HepG2 (cell line): Measurements from ENCODE around the gene KCNRG. TPM values are rescaled to one million over a fixed set of nuclear protein-coding genes. Genes with fewer than 3 reads are reported as not detected.

Experiments used
- ATAC-seq: fragments of 200-7000 bp; cut with Tn5 transposase; 3 replicates; pipeline ENCODE4 v1.9.1; 2020; ENCODE audit warnings: mild to moderate bottlenecking, moderate library complexity
- BruUV-seq: library from RNA; stranded (reverse); fragments of 400-500 nt; replicated peaks from 2 replicates; lab custom pipeline; 2021; lab: Mats Ljungman, UMichigan
- CTCF ChIA-PET: fragments of 300-600 bp; formaldehyde crosslinking; extraction: SDS; loops from one replicate; lab custom pipeline; 2021; ENCODE audit warnings: low total read pairs, inconsistent platforms, low intra/inter-chr PET ratio; lab: Yijun Ruan, JAX
- POLR2A ChIA-PET: fragments of 350-600 bp; sonication (Branson Sonifier 250); formaldehyde crosslinking; loops from one replicate; lab custom pipeline; 2020; ENCODE audit warnings: antibody characterized with exemption, inconsistent platforms; lab: Yijun Ruan, JAX
- DNase-seq: peaks from one replicate; pipeline ENCODE4 v3.0.0-alpha.2; 2015; ENCODE audit warnings: low spot score
- FAIRE-seq: peaks from 3 replicates; lab custom pipeline; 2011; peaks lifted over from hg19 to GRCh38; lab: Jason Lieb, UNC
- H2AFZ ChIP-seq: one replicate; pipeline ENCODE4 v1.6.1; 2011; ENCODE audit warnings: low read length, inconsistent platforms
- H3K27ac ChIP-seq: fragments of 300-600 bp; 3 replicates; pipeline ENCODE4 v1.8.0; 2011; ENCODE audit warnings: mixed run types, mild to moderate bottlenecking, mixed read lengths, low read length, inconsistent platforms; ENCODE audit not compliant: insufficient read depth; ENCODE audit errors: extremely low read length
- H3K27me3 ChIP-seq, 2 experiments: fragments of 200-600 bp in 1 of 2; 2 replicates in 1 of 2; 3 replicates in 1 of 2; pipeline versions ENCODE4 v1.6.0 to v1.8.0; 2011; ENCODE audit warnings: low read length in 2 of 2, mild to moderate bottlenecking in 2 of 2, moderate library complexity in 2 of 2, inconsistent platforms in 1 of 2; ENCODE audit not compliant: insufficient read depth in 2 of 2, control insufficient read depth in 1 of 2
- H3K36me3 ChIP-seq, 2 experiments: fragments of 200-600 bp in 1 of 2; replicated peaks in 1 of 2; 2 replicates in 1 of 2; 3 replicates in 1 of 2; pipeline versions ENCODE4 v1.5.1 to v1.8.0; 2011; ENCODE audit warnings: low read length in 2 of 2, inconsistent platforms in 1 of 2; ENCODE audit not compliant: insufficient read depth in 2 of 2, control insufficient read depth in 1 of 2
- H3K4me1 ChIP-seq: 2 replicates; pipeline ENCODE4 v1.5.1; 2012; ENCODE audit warnings: low read length, inconsistent platforms; ENCODE audit not compliant: insufficient read depth
- H3K4me2 ChIP-seq: 2 replicates; pipeline ENCODE4 v1.6.0; 2011; ENCODE audit warnings: low read depth, low read length, inconsistent platforms
- H3K4me3 ChIP-seq, 3 experiments: fragments of 200-600 bp in 1 of 3; sonication (generic), shearing (Covaris generic) in 1 of 3; replicated peaks in 1 of 3; 2 replicates each; pipeline ENCODE4 v1.5.1; 2011 to 2016; ENCODE audit warnings: low read length in 3 of 3, inconsistent platforms in 2 of 3, low read depth in 2 of 3, mild to moderate bottlenecking in 2 of 3, control low read depth in 1 of 3, mixed read lengths in 1 of 3; ENCODE audit not compliant: insufficient read depth in 1 of 3
- H3K79me2 ChIP-seq: one replicate; pipeline ENCODE4 v1.6.1; 2011; ENCODE audit warnings: low read length, inconsistent platforms; ENCODE audit not compliant: insufficient read depth
- H3K9ac ChIP-seq: 2 replicates; pipeline ENCODE4 v1.6.0; 2011; ENCODE audit warnings: mild to moderate bottlenecking, low read depth, low read length, inconsistent platforms; ENCODE audit not compliant: insufficient read depth
- H3K9me3 ChIP-seq: 2 replicates; pipeline ENCODE4 v1.5.1; 2012; ENCODE audit warnings: mild to moderate bottlenecking, low read length
- H4K20me1 ChIP-seq: 2 replicates; pipeline ENCODE4 v1.6.0; 2011; ENCODE audit warnings: inconsistent platforms, mild to moderate bottlenecking, low read length, moderate library complexity; ENCODE audit not compliant: insufficient read depth
- CENPBD1 ChIP-seq: sonication (generic); formaldehyde crosslinking; IDR thresholded peaks from 2 replicates; pipeline ENCODE4 v1.8.0; 2022; ENCODE audit warnings: missing genetic modification reagents, low read depth, mild to moderate bottlenecking, borderline replicate concordance
- DDIT3 ChIP-seq: sonication (generic); formaldehyde crosslinking; IDR thresholded peaks from 2 replicates; pipeline ENCODE4 v1.4.0; 2020; ENCODE audit warnings: mild to moderate bottlenecking, missing genetic modification reagents
- HNRNPK ChIP-seq: fragments of 200-400 bp; formaldehyde crosslinking; IDR thresholded peaks from 2 replicates; pipeline ENCODE4 v1.6.1; 2018; ENCODE audit warnings: low read length, low read depth, moderate library complexity, mild to moderate bottlenecking; ENCODE audit not compliant: poor library complexity, severe bottlenecking
- NR3C1 ChIP-seq: sonication (generic); formaldehyde crosslinking; IDR thresholded peaks from 2 replicates; pipeline ENCODE4 v1.4.0; 2020; ENCODE audit warnings: missing genetic modification reagents
- PBX2 ChIP-seq: IDR thresholded peaks from 2 replicates; pipeline ENCODE4 v1.6.1; 2016; ENCODE audit warnings: control low read depth
- SAP130 ChIP-seq: IDR thresholded peaks from 2 replicates; pipeline ENCODE4 v1.6.1; 2016; ENCODE audit warnings: low read depth
- SETDB1 ChIP-seq: sonication (generic); formaldehyde crosslinking; IDR thresholded peaks from 2 replicates; pipeline ENCODE4 v1.5.1; 2020; ENCODE audit warnings: missing genetic modification reagents, mild to moderate bottlenecking, borderline replicate concordance
- ZBTB10 ChIP-seq: sonication (generic); formaldehyde crosslinking; IDR thresholded peaks from 2 replicates; pipeline ENCODE4 v1.4.0; 2020; ENCODE audit warnings: missing genetic modification reagents, borderline replicate concordance
- ZKSCAN8 ChIP-seq: IDR thresholded peaks from 2 replicates; pipeline ENCODE4 v1.6.1; 2016; ENCODE audit warnings: borderline replicate concordance, missing genetic modification reagents, missing compliant biosample characterization
- ZNF12 ChIP-seq: sonication (generic); formaldehyde crosslinking; IDR thresholded peaks from 2 replicates; pipeline ENCODE4 v1.5.0; 2020; ENCODE audit warnings: missing genetic modification reagents
- ZNF276 ChIP-seq: sonication (generic); formaldehyde crosslinking; IDR thresholded peaks from 2 replicates; pipeline ENCODE4 v1.4.0; 2020; ENCODE audit warnings: mild to moderate bottlenecking, low read depth, missing genetic modification reagents
- ZNF850 ChIP-seq: sonication (generic); formaldehyde crosslinking; conservative IDR thresholded peaks from 2 replicates; pipeline ENCODE4 v1.9.0; 2021; ENCODE audit warnings: mild to moderate bottlenecking, missing genetic modification reagents
- ZZZ3 ChIP-seq: sonication (generic); formaldehyde crosslinking; IDR thresholded peaks from 2 replicates; pipeline ENCODE4 v1.4.0; 2020; ENCODE audit warnings: missing genetic modification reagents, mild to moderate bottlenecking, borderline replicate concordance
- WGBS: methylation state at CpG from one replicate; pipeline ENCODE4 v1.1.6; 2017; ENCODE audit warnings: low lambda C conversion rate; 5-methylcytosine and 5-hydroxymethylcytosine counted together
- in situ Hi-C: cut with HindIII; loops from 2 replicates; pipeline ENCODE4 v1.10.0; 2017; ENCODE audit warnings: low pct_unique_long_range_greater_than_20kb; ENCODE audit not compliant: extremely low pct_ligation_motif_present
- intact Hi-C: fragments of 100-400 bp; cut with micrococcal nuclease; formaldehyde crosslinking; loops from one replicate; pipeline ENCODE4 v1.10.0; 2022; ENCODE audit not compliant: unreplicated experiment
- polyA plus RNA-seq, 8 experiments: library from polyadenylated mRNA; depleted of rRNA in 3 of 8; stranded (reverse) in 7 of 8; unstranded in 1 of 8; fragments of >200 nt; fragmentation: Illumina TruSeq in 4 of 8; extraction: Trizol in 4 of 8; gene quantifications; 2 replicates each; pipeline versions ENCODE4 v1.2.1 to v1.2.3, GENCODE V29; 2011 to 2016; ENCODE audit warnings: low read depth in 4 of 8, missing spikeins in 1 of 8, mixed read lengths in 1 of 8; ENCODE audit not compliant: insufficient read depth in 1 of 8
- total RNA-seq, 5 experiments: library from RNA; depleted of rRNA; stranded (reverse); fragments of >200 nt; fragmentation: Illumina TruSeq; extraction: Trizol; gene quantifications; 2 replicates each; pipeline ENCODE4 v1.2.3, GENCODE V29; 2016; ENCODE audit warnings: low read depth in 1 of 5
- TF ChIP-seq, protein P1 (sequence below): sonication (generic); formaldehyde crosslinking; IDR thresholded peaks from 2 replicates; pipeline ENCODE4 v1.8.1; 2023; ENCODE audit warnings: mild to moderate bottlenecking, missing genetic modification reagents
- TF ChIP-seq, protein P2 (sequence below): sonication (generic); formaldehyde crosslinking; IDR thresholded peaks from 2 replicates; pipeline ENCODE4 v1.4.0; 2020; ENCODE audit warnings: low read depth, mild to moderate bottlenecking, missing genetic modification reagents

KCNRG gene
- total and polyA plus RNA-seq, 2 of the 13 experiments (the other 11 are each of a cell fraction or from before 2014, with no cell fraction given), result 1.0 to 1.5 TPM

DNA sequence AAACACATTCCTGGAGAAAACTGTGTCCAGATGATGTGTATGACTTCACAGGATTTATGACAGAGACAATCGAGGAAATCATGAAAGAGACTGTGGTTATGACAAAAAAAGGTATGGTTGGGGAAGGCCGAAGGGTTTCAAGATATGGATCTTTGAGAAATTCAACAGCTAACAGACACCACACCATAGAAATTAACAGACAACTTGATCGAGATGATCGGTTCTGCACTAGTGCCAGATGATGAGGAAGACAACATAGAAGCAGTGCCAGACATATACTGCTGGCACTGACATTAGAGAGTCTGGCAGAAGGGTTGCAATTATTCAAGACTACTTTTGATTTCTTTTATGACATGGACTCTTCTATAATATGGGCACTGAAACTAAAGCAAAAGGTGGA is 37.2 kb downstream of the KCNRG start (continued):
- TF ChIP-seq DDIT3 (CRISPR knock-in tag) (no peak), ZKSCAN8 (CRISPR knock-in tag) (no peak), ZZZ3 (CRISPR knock-in tag) (no peak), ZNF12 (CRISPR knock-in tag) (no peak), ZNF850 (CRISPR knock-in tag) (no peak)
- TF ChIP-seq, protein P1, sequence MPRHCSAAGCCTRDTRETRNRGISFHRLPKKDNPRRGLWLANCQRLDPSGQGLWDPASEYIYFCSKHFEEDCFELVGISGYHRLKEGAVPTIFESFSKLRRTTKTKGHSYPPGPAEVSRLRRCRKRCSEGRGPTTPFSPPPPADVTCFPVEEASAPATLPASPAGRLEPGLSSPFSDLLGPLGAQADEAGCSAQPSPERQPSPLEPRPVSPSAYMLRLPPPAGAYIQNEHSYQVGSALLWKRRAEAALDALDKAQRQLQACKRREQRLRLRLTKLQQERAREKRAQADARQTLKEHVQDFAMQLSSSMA (CRISPR knock-in tag), result no peak
- TF ChIP-seq, all 625 proteins: peak for 0

GRCh38 chr13:50053844-50054243 is 38.6 kb downstream of the KCNRG start:
- peaks cover 3 to 13% of the 10 kb centered on the region in 2 experiments; a peak in 3 of 5 replicates for H3K36me3 ChIP-seq
- FAIRE-seq (no peak), ATAC-seq (no peak), DNase-seq (no peak)
- in situ Hi-C loops (no loop called here), intact Hi-C loops (no loop called here)
- H2AFZ ChIP-seq, result no peak overlapping the region
- BruUV-seq, result no TSS peak
- no peaks in the 10 kb centered on the region for H3K4me1 ChIP-seq
- WGBS, result 96% methylated on average over 1 of the region's 1 CpG
- CTCF ChIA-PET, result no interaction called here
- H3K4me2 ChIP-seq, result no peak overlapping the region
- H4K20me1 ChIP-seq, result no peaks in the 10 kb centered on the region
- H3K9me3 ChIP-seq, result no peaks in the 10 kb centered on the region
- H3K4me3 ChIP-seq, result no peak overlapping the region
- peaks cover 16% of the 10 kb centered on the region for H3K79me2 ChIP-seq
- POLR2A ChIA-PET, result no interaction called here
- no peak overlapping the region for H3K27ac ChIP-seq
- no peaks in the 10 kb centered on the region for H3K27me3 ChIP-seq
- no peak overlapping the region for H3K9ac ChIP-seq
- no peak for TF ChIP-seq HNRNPK
- TF ChIP-seq CENPBD1 (CRISPR knock-in tag), result no peak
- no peak for TF ChIP-seq ZNF276 (CRISPR knock-in tag)
- no peak for TF ChIP-seq PBX2
- no peak for TF ChIP-seq SAP130 (CRISPR knock-in tag)
- TF ChIP-seq SETDB1 (CRISPR knock-in tag), result no peak
- TF ChIP-seq, protein P2, sequence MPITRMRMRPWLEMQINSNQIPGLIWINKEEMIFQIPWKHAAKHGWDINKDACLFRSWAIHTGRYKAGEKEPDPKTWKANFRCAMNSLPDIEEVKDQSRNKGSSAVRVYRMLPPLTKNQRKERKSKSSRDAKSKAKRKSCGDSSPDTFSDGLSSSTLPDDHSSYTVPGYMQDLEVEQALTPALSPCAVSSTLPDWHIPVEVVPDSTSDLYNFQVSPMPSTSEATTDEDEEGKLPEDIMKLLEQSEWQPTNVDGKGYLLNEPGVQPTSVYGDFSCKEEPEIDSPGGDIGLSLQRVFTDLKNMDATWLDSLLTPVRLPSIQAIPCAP (CRISPR knock-in tag), result no peak
- TF ChIP-seq ZBTB10 (CRISPR knock-in tag), result no peak
- TF ChIP-seq NR3C1, result no peak
